Activated CD8-positive, alpha-beta memory T cell treated with anti-CD3 and anti-CD28 coated beads for 48 hours (primary cell): ENCODE measurements around the gene FSD2.

Experiments used
- DNase-seq, 3 experiments: peaks; one replicate each; pipeline ENCODE4 v3.0.0-alpha.2; 2020; ENCODE audit warnings: low read depth in 2 of 3, low spot score in 2 of 3

FSD2 gene, protein sequence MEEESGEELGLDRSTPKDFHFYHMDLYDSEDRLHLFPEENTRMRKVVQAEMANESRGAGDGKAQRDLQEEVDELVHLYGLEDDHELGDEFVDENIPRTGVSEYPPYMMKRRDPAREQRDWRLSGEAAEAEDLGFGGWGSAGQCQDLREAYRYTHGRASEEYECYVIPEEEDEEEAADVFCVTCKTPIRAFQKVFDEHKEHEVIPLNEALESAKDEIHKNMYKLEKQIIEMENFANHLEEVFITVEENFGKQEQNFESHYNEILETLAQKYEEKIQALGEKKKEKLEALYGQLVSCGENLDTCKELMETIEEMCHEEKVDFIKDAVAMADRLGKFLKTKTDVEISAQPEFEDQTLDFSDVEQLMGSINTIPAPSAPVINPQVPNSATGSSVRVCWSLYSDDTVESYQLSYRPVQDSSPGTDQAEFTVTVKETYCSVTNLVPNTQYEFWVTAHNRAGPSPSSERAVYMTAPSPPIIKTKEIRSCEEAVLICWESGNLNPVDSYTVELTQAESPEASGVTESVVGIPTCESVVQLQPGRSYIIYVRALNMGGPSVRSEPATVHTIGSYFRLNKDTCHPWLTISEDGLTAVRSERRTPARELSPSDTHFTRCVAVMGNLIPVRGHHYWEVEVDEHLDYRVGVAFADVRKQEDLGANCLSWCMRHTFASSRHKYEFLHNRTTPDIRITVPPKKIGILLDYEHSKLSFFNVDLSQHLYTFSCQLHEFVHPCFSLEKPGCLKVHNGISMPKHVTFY

DNA sequence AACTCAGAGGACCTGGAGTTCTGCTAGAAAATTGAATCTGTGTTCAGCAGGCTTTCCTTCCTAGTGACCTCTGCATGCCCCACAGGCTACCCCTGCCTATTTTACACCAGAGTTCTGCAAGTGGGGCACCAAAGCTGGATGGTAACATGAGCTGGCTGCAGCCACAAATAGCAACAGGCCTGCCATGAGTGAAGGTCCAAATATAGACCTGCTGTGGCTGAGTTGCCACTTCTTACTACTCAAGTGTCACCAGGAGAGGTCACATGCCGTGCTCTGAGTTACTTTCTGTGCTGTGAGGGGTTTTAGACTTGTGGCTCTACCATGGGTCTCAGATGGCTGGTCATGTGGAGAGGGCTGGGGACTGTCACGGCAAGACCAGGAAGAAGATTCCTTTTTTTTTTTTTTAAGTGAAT is at the start of gene FSD2:
Gene FSD2, minus strand, starts transcription at position 76 of the 413 bp plus-strand sequence. CDS start 18,679 bp downstream, outside the sequence.
- no peak for DNase-seq

DNA sequence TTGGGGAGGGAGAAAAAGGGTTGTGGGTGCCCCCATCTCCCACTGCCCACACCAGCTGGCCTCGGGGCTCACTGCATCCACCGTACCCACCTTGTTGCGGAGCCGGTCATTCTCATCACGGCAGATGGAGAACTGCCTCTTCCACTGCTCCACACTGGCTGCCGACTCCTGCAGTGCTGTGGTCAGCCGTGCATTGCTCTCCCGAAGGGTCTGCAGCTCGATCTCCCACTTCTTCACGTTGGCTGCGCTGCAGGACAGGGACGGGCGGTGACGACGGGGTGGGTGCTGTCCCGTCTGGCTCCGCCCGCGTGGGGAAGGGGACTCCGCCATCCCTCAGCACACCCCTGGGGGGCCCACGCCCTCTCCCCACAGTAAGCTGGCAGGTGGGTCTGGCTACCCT is 48.7 kb upstream of the FSD2 start:
- DNase-seq, result no peak

DNA sequence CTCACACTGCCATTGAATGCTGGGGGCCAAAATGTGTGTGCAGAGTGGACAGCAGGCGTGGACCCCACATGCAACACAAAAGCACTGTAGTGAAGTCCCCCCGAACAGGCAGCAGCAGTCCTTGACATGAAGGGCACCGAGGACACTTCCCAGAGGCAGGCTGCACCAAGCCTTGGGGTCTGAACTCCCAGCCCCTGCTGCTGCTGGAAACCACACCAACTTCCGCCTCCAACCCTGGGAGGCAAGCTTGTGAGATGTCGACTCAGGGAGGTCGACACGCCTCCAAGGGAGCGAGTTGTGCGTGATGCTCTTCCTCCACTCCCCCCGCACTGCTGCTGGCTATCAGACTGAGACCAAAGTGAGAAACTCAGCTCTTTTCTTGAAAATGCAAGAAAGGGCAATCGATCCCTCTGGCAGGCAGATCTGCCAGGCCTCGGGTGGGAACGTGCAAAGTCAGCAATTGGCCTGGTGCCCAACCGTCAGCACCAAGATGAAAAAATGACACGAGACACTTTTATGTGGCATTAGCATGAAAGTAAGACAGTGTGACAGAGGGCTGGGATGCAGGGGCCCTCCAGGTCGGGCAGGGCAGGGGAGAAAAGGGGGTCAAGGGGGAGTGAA is 47.2 kb upstream of the FSD2 start:
- no peak for DNase-seq

DNA sequence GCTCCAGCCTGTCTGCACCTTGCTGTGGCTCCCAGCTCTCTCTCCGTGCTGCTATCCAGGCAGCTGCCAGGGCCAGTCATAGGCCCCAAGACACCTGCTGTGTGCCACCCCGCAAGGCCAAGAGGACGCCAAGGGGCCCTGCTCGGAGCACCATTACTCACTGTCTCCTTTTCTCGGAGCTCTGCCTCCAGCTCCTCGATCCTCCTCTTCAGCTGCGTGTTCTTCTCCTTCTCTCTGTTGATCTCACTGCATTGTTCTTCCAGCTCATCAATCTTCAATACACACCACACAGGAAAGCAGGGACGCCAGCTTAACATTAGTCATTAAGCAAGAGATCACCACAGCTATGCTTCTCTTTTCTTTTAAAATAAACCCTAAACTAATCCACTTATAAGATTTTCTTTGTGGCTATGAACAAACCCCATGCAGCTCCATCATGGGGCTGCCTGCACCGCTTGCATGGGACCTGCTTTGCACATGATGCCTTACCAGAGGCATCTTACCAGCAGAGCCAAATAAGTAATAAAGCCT is 46.2 kb upstream of the FSD2 start:
- no peak for DNase-seq

DNA sequence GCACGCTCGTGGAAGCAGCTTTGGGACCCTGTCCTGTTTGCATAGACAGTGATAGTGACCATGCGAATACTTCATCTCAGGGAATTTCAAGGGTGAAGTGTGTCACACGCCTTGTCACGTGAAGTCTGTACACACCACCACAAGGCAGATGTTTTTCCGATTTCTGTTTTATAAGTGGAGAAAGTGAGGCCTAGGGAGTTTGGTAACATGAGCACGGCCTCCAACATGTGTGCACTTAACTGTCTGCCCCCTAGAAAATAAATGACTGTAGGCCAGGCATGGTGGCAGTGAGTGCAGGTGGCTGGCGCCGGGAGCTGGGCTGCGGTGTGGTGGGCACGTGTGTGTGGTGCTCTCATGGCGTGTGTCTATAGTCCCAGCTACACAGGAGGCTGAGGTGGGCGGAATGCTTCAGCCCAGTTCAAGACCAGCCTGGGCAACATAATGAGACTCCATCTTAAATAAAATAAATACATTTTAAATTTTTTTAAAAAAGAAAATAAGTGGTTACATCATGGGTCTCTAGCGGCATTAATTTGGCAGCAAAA is 45.5 kb upstream of the FSD2 start:
- no peak for DNase-seq

DNA sequence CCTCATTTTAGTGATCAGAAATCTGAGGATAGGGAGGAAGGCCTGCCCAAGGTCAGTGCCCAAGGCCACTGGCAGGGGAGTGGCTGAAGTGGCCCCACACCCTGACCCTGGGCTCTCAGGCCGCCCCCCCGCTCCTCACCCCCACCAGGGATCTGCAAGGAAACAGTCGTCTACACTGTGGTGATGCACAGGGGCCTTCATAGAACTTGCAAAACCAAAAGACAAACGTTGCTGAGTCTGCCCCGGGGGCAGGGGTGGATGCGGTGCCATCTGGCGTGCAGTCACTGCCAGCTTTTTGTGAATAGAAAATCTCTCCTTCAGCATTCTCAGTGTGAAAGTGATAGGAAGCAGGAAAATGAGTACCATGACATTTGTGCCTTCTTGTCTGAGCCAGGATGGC is 44.9 kb upstream of the FSD2 start:
- DNase-seq, result no peak

DNA sequence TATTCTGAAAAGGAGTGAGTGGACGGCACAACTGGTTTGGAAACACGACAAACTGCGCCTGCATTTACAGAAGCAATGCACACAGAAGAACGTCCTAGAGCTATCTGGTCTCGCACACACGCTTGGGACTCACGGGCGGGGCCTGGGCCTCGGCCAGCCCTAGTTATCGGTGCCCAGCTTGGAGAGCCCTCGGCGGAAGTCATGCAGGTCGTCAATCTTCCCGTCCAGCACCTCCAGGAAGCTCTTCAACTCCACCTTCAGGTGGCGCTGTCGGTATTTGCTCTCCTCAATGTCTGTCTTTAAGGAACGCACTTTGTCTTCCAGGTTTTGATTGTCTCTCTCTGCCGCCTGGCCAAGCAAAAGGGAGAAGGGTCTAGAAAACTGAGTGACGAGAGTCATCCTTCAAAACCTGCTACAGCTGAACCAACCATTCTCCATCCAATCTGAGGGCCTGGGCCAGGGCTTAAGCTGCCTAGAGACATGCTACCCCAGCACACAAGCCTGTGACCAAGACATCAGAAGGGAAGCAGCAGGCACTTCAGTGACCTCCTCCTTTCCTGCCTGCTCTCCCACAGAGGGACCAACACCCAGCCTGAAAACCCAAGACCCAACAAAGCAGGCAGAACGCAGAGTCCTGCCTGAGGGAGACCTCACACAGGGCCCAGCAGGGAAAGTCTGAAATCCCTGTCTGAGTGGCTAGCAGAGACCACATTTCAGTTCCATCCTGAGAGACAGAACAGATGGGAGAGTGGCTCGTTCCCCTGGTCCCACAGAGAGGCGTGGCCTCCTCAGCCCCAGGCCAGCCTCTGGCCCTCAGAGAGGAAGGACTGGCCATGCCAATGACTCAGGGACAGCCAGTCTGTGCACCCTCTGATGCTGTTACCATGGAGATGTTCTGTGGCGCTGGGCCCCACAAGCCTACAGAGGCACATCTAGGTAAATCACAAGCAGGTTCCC is 44.0 kb upstream of the FSD2 start:
- no peak for DNase-seq

DNA sequence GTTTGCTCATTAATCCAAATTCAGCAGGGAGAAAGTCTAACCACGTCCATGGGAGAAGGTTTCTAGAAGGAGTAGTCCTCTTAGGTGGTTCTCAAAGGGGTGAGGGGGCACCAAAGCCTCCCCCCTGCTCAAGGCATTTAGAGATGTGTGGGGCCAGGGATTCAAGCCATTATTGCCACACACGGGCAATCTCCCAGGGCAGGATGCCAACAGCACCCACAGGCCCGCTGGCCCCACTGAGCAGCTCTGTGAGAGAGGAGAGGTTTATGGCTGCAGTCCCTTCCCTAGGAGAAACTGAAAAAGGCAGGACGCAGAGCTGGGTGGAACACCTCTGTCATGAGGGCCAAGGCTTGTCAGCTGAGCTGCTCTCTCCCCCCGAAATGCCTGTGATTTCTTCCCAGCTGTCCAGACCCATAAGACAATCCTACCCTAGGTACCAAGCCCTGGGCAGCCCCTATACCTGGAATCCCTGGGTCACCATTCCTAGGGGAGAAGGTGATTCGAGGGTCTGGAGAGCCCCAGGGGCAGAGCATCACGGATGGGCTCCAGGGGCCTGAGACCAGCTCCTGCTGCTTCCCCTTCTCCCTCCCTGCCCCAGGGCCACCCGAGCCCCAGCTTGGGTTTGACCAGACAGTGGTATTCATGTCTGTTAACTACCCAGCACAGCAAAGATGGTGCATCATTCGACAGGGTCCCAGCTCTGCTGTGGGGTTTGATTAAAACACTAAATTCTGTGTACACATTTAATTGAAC is 42.5 kb upstream of the FSD2 start:
- DNase-seq, result no peak

DNA sequence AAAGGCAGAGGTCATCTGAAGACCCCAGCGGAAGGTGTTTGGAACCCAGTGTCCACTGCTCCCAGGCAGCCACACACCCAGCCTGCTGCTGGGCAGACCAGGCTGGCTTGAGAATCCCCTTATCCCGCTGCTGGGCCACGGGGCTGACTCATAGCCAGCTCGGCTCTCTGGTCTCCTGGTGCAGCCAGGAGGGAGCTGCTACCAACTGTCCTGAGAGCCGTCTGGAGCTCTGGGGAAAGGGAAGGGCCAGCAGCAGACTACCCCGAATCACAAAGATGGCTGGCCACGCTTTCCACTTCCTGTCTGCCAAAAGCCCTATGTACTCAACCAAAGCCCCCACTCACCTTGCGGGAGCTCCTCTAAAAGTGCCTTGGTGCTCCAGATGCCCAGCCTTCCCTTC is 41.8 kb upstream of the FSD2 start:
- DNase-seq, result no peak

DNA sequence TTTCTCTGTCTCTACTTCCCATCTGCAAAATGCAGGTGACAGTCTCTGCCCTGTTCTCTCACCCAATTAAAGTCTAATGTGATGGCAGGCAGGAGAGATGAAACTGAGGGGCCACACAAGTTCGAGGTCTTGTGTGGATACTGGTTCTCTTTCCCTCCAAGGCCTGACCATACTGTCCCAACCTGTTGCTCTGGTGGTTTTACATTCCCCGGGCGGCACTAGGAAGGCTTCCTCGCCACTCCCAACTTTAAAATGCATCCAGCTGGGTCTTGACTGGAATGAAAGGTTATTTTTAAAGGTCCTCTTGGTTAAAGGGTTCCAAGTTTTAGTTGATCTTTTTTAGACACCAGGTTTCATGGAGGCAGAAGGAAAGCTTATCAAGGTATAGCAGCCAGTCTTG is 40.8 kb upstream of the FSD2 start:
- no peak for DNase-seq

DNA sequence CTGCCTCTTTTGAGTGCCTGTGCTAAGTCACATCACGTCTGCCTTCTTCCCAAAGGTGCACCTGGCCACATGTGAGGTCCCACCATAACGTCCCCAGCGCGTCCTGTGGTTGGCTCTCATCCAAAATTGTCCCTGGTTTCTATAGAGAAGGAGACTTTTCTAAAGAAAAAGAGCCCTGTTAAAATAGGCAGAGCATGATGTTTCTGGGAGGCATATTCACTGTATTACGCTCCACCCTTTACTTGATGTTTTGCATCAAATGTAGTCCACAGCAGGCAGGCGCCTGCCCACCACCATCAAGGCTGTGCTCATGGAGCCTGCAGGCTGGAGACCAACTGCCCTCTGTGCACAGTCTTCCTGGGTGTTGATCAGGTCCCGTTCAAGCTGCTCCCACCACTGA is 39.8 kb upstream of the FSD2 start:
- no peak for DNase-seq

DNA sequence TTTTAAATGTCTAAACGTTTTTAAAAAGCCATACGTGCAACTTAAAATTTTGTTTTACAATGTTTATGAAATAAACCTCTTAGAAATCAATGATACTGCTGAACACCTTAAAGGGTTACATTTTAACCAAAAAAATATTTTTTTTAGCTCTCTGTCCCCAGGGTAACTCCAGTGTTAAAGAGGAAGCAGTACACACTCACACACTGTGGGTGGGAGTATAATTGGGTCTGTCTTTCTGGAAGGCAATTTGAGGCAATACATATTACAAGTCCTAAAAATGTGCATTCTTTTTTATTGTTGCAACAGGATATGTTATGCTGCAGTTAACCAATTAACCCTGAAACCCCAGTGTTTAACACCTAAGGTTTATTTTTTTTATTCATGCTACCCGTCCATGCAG is 37.7 kb upstream of the FSD2 start:
- DNase-seq, result no peak

DNA sequence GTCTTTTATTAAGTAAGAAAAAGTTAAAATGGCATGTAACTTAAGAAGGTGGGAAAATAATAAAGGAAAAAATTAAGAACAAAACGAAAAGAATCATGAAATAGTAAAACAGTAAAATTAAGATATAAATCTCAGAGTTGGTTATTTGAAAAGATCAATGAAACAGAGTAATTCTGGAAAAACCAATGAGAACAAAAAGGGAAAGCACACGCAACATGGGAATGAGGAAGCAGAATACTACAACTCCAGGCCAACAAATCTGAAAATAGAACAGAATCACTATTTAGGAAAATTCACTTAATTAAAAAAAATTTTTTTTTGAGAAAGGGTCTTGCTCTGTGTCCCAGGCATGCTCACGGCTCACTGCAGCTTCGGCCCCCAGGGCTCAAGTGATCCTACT is 34.3 kb upstream of the FSD2 start:
- no peak for DNase-seq

DNA sequence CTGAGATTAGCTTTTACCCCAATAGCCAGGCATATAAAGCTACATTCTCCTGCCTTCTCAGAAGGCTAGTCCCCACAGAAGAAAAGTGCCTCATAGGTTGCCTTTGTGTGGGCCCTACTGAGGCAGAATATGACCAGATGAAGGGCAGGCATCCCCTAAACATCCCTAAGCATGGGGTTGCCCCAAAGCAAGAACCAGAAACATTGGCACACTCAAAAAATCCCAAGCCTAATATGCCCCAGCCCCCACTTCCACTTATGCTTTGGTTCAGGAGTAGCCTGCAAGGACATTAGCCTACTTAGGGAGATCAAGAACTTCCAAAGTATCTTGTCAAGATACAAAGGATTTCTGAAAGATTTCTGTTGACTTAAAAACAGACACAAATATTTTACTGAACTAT is 33.3 kb upstream of the FSD2 start:
- DNase-seq, result no peak

DNA sequence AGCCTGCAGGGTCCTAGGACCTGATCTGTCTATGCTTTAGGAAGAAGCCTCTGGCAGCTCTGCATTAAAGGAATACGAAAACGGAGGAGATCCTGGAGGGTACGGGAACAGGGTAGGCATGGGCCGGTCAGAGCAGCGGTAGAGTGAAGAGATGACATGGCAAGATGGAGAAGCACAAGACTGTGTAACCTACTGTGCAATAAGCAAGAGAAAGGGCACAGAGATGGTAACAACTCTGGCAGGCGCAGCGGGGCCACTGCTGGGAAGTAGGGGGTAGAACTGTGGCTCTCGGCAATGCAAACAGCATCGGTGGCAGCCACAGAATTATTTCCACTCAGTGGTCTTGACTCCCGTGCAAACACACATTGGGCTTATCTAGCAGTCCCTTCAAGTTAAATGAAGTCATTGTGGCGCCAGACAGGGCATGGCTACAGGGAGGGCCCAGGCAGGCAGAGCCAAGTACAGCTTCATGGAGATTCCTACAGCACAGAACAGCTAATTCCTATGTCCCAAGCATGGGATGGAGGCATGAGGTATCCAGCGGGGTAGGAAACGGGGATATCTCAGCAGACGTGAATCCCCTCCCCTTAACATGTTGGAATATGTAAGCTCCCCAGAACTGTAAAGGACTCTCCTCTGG is 32.3 kb upstream of the FSD2 start:
- no peak for DNase-seq

DNA sequence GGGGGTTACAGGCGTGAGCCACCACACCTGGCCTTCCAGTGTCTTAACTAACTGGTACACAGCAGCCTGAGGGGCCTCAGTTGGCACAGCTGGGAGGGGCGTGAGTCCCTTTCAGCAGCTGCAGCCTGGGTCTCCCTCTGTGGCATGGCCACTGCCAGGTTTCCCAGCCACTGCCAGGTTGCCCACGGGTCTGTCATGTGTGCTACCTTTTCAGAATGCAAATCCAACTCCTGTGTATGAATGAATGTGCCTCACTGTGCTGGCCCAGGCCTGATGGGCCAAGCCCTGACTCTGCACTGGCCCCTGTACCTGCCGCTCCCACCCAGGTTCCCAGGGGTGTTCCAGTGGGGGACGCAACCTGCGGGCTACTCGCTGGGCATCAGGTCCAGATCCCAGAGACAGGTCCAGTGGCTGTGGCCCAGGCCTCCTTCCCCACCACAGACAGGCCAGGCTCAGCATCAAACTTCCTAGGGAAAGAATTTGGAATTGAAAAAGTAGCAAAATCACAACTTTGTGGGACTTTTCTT is 29.6 kb upstream of the FSD2 start:
- DNase-seq, result no peak

DNA sequence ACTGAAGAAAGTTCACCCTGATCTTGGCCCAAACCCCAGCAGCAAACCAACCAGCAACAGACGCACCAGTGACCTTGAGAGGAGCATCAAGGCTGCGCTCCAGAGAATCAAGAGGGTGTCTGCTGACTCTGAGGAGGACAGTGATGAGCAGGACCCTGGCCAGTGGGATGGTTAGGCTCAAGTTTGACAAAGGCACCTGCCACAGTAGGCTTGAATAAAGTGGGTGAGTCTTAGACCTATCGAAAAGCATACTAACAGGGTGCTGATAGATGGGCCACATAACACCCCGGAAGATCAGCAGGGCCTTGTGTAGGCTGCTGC is 27.5 kb upstream of the FSD2 start:
- no peak for DNase-seq

DNA sequence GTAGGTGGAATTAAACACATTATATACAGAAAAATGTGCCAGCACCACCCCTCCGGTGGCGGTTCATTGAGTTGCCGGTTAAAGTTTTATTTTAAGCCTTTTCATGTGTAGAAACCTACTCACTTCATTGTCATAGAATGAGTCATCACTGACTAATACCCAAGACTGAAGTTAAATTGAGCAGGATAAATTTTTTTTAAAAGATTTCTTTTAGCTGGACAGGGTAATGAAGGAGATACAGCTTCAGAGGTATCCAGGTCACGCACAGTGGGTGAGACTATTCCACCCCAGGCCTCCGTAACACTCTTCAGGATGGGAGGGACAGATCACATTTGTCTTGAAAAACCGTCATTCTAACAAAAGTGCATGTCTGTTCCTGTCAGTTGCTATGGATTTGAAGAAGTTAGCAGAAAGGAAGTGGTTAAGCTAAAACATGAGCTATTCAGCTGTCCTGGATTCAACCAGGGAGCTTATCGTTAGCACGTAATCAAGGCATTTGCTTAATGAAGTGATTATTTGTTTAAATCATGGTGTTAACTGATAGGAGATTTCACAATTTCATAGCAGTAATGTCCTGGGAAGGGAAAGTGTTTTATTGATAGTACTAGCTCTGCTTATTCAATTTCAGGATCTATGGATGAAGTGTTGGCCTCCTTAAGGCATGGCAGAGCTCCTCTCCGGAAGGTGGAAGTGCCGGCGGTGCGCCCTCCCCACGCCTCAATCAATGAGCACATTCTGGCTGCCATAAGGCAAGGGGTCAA is 26.9 kb upstream of the FSD2 start:
- no peak for DNase-seq
